NCI-H1694 (cell line): Measurements from ENCODE around the gene DHODH.

Experiments used
- DNase-seq: peaks from one replicate; lab custom pipeline; 2025; lab: John Stamatoyannopoulos, UW

DHODH gene

DNA sequence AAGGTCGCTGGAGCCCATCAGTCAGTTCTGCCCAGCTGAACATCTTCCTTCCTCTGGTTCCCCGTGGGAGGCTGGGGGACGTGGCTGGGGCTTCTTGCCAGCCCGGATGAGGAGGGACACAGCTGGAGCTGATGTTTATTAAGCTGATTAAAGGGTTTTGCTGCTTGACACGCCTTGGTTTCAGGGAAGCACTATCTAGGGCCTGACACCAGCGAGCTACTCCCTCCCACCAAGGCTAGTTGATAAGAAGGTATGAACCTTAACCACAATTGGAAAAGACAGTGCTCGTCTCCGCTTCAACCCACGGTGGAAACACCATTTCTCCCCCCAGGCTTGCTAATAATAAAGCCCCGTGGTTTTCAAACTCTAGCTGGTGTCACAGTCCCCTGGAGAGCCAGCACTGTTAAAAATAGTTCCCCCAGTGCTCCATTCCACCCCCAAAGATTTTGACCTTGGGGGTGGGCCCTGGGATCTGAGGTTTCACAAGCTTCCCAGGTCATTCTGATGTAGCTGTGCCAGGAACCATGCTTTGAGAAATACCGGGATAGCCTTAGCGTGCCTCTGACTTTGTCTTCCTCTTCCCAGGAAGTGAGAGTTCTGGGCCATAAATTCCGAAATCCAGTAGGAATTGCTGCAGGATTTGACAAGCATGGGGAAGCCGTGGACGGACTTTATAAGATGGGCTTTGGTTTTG lies 5.5 kb downstream of the DHODH start:
- no peak for DNase-seq

DNA sequence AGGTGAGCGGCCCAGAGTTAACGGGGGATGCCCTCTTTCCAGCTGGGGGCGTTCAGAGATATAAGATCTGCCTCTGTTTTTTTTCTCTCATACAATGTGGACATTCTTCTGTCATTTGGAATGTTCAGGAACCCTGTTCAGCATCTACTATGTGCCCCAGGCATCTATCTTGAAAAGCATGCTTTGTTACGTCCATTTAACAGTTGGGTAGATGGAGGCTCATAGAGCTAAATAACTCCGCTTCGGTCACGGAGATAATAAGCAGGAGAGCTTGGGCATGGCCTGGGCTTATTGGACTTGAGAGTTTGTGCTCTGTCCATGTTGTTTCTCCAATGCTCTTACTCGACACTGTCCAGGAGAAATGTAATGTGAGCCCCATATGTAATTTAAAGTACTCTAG lies 6.1 kb downstream of the DHODH start:
- no peak for DNase-seq

DNA sequence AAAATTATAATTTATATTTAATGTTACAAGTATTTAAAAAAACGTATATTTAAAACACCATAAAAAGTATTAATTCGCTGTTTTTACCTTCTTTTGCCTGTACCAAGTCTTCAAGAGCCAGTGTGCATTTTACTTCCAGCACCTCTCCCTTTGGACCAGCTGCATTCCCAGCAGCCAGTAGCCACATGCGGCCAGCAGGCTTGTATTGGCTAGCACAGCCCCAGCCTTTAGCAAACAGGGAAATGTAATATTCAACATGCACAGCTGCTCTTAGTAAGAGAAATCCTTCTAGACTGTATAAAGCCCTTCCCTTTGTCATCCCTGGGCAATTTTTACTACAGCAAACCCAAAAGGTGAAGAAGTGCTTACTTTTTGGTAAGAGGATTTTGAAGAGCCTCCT lies 6.6 kb downstream of the DHODH start:
- no peak for DNase-seq

DNA sequence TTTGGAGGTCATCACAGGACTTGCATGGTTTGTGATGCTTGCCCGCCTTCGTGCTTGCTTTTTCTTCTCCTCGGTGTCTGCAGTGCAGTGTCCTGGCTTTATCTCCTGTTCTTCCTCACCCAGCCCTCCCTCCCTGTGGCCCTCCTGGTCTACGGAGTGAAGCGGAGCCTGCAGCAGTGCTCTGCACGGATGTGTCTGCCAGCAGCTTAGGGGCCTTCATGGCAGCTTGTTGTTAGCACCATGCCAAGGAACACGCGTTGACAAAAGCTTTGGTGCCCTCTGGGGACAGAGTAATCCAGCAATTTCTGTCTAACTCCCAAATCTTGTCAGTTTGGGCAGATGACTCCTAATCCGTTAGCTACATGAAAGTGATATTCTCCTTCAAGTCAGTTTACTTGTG lies 9.9 kb downstream of the DHODH start:
- no peak for DNase-seq

DNA sequence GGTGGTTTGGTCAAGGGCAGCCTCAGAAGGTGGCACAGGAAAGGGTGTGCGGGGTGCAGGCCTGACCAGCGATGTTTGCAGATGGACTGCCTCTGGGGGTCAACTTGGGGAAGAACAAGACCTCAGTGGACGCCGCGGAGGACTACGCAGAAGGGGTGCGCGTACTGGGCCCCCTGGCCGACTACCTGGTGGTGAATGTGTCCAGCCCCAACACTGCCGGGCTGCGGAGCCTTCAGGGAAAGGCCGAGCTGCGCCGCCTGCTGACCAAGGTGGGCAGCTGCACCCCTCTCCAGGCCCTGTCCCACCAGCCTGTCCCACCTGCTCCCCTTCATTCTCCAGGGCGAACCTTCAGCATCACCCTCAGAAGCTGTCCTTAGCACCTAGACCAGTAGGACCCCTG lies 12.5 kb downstream of the DHODH start:
- no peak for DNase-seq

DNA sequence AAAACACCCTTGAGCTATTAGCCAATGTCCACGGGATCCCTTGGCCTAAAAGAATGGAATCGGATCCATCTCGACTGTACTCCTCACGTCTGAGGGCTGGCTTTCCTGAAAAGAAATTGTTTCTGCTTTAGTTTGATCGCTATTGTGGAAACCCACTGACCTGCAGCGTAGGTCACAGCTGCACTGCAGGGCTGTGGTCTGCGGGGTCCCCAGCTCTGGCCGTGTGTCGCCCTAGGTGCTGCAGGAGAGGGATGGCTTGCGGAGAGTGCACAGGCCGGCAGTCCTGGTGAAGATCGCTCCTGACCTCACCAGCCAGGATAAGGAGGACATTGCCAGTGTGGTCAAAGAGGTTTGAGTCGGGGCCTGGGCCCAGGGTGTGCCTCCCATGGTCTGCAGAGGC lies 13.6 kb downstream of the DHODH start:
- no peak for DNase-seq

DNA sequence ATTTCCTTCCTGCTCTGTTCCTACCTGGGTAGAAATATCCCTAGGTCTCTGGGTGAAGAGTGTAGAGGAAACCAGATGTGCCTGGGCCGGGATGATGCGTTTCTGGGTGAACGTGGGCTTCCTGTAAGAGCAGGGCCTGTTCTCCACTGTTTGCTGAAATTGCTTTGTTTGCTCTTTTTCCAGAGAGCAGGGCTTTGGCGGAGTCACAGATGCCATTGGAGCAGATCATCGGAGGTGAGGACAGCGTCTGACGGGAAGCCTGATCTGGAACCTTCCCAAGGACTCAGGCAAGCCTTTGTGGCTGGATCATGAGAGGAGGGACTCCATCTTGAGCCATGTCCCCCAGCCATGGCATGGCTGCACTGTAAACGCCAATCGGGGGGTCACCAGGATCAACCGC lies 15.4 kb downstream of the DHODH start:
- no peak for DNase-seq

DNA sequence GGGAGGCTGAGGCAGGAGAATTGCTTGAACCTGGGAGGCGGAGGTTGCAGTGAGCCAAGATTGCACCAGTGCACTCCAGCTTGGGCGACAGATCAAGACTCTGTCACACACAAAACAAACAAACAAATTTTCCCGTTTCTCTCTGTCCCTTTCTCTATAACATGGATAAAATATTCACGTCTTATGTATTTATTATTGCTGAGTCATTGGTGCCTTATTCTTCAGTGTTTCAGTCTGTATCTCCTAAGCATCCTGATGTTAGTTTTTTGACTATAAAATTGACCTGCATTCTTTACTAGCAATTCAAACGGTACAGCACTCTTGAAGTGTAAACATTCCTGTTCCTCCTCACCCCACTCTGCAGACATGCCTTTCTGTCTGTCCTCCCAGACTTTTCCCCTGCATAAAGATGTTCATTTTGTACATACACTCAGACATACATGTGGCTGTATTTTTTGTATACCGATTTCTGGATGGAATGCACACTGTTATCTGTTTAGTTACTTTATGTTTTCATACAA lies 16.4 kb downstream of the DHODH start:
- DNase-seq: no peak

DNA sequence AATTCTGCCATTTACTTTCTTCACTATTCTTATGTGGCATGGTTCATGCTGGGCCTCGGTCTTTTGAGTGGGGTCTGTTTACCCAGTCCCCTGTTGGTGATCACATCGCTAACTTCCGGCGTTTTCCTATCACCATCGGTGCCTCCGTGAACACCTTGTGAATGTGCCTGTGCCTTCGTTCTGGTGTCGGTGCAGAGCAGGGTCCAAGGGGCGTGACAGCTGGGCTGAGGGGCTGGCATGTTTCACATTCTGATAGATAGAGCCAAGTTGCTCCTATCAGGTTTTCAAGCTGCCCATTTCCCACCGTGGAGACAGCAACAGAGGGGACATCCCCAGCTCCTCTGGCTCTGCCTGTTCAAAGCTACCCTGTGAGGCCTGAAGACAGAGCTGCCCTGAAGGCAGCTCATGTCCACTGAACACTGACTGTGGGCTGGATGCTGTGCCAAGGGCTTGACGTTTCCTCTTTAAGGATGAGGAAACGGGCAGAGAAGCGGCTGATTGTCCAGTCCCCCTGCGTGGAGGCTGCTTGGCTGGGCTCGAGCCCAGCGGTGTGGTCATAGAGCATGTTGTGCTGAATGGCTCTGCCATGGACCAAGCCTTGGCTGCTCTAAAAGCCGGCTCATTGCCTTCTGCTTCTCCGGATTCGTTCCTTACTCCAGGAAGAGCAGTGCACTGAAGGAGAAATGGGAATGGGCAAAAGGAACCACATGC lies 17.0 kb downstream of the DHODH start:
- no peak for DNase-seq

DNA sequence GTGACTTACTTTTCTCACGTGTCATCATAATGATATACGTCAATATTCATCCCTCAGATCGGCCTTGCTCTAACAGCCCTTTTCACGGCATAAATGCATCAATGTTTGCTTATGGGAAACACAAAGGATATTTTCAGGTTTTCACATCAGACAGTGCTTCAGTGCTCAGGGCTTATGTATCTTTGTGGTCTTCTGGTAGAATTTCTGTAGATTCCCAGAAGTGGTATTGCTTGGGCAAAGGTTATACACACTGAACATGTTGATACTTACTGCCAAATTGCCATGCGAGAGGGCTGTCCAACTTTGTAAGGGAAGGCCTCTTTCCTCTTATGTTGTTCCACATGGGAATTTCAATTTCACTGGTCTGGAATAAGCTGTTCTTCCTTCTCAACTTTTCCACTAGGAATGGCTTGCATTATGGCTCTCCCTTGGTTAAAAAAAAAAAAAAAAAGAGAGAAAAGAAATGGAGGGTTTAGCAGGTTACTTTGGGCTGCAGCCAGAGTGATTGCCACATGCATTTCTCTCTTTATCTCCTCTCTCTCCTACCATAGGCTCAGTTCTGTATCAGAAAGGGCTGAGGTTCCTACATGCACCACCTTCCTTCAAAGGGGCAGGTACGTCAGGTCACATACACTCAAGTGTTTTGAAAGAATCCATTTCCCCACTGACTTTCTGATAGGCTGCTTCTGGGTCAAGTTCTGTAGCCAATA lies 19.3 kb downstream of the DHODH start:
- no peak for DNase-seq

DNA sequence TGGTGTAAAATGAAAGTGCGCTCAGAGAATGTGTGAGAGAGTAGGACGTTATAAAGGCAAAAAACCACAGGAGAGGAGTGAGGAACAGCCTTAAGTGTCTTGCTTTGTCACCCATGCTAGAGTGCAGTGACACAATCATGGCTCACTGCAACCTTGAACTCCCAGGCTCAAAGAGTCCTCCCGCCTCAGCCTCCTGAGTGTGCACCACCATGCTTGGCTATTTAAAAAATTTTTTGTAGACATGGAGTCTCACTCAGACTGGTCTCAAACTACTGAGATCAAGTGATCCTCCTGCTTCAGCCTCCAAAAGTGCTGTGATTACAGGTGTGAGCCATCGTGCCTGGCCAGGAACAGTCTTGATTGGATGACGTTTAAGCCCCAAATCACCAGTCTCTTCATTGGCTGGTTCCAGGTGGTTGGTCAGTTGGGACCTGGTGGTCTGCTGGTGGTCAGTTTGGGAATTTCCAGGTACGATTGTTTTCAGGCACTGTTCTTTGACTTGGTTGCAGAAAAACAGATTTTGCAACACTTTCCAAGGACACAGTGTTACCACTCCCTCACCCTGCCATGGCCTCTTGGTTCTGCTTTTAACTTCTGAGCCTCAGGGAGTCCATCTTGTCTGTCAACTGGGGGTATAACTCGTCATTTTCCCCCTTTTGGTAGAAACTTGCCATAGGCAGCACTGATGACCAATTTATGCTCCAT lies 21.2 kb downstream of the DHODH start:
- DNase-seq: no peak

DNA sequence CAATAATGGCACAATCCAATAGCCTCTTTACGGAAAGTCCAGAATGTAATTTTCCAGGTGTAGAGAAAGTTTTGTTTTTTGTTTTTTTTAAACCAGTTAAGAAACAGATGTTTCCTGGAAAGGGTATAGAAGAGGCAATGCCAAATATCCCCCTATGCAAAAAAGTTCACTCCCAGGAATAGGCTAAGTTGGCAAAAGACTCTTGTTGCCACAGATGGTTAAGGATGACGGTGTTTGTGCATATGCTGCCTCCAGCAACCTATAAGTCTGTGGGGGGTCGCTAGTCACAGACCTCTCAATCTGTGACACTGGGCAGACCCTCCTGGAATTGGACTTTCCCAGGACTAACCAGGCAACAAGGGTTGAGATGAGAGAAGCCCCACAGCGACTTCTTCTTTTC lies 24.9 kb downstream of the DHODH start:
- DNase-seq: no peak

DNA sequence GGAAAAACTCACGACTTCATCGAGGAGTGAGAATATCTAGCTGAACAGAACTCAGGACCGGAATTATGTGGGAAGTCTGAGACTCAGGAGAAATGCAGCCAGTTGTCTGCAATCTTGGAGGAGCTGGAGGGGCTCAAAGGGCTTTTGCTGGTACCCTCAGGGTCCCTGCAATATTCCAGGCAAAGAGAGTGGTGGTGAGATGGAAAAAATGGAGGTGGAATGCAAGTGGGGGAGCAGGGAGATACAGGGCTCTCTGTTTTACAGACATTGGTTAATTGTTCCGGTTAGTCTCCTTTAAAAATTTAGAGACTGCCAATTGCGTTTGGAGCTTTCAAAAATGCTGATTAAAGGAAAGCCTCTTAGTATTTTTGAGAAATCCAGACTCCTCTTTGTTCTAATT lies 27.6 kb downstream of the DHODH start:
- no peak for DNase-seq

DNA sequence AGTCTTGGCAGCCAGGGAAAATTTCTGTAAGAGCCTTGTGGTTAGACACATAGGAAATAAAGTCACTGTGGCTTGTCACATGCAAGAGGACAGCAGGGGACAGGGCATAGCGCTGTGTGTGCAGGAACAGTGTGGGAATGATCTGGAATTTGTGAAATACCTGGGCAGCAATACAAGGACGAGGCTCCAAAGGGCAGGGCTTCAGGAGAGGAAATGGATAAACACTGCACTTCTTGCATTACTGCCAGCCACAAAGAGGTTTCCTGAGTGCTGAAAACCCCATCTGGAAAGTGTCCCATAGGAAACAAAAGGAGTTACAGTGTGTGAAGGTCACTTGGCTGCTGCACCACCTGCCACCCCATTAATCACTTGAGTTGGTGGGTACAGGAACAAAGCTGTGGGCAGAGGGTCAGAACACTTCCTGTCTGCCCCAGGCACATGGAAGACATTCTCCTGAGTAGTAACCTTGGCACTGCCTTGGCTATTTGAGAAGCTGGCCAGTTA lies 33.7 kb downstream of the DHODH start:
- no peak for DNase-seq

DNA sequence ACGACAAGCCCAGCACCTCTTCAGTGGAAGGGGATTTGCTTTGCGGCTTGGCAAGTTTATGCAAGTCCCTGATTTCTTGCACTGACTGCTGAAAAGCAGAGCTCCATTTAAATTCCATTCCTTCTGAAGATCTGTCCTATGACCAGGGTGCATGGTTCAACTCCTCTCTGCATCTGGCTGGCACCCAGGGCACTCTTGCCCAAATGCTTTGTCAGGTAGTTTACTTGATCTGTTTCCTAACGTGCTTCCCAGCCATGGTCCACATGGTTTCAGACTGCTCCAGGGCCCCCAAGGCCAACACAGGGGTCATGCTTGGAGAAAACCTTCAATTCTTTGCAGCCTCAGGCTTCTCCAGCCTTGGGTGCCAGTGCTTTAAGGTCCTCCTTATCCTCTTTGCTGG lies 34.5 kb downstream of the DHODH start:
- no peak for DNase-seq

DNA sequence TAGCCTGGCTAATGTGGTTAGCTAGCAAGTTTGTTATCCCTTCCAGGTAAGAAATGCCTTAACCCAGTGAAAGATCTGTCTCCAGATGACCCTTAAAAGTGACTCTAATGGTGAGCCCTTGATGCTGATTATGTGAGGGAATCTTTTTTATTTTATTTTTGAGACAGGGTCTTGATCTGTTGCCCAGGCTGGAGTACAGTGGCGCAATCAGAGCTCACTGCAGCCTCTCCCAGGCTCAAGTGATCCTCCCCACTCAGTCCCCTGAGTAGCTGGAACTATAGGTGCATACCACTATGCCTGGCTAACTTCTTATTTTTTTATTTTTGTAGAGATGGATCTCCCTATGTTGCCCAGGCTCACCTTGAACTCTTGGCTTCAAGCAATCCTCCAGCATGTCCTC lies 35.0 kb downstream of the DHODH start:
- DNase-seq: no peak

DNA sequence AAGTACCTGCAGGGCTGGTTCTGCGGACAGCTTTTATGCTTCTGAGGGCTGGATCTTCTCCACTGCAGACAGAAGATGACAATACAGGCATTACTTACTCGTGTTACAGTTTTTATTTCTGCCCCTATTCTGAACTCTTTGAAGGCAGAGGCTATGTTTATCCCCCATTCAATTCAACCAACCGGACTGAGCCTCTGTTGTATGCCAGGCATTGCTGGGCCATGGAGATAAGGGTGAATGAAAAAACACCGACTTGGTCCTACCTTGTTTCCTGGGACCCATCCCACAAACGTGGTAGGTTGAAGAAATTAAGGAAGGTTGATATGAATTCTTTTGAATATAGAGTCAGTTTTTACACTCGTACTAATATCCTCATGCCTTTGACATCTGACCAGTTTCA lies 35.8 kb downstream of the DHODH start:
- no peak for DNase-seq

DNA sequence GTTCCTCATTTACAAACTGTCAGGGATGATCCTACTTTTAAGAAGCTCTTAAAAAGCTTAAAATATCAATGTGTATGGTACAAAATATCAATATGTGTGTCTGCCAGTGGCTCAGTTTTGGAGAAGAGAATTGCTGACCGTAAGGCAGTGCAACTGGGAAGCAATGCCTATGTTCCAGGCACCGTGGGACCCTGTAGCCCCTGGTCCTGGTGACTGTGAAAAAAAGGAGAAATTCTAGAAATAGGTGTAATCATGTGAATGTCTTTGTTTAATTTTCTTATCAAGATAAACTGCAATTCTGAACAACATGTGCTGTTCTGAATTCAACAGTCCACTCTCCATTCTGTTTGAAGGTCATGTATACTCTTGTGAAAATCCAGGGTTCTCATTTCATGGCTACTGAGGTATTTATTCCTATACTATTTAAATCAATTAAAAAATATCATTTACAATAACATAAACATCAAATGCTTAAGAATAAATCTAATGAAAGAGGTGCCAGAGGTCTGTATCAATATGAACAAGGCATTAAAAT lies 36.3 kb downstream of the DHODH start:
- DNase-seq: no peak

DNA sequence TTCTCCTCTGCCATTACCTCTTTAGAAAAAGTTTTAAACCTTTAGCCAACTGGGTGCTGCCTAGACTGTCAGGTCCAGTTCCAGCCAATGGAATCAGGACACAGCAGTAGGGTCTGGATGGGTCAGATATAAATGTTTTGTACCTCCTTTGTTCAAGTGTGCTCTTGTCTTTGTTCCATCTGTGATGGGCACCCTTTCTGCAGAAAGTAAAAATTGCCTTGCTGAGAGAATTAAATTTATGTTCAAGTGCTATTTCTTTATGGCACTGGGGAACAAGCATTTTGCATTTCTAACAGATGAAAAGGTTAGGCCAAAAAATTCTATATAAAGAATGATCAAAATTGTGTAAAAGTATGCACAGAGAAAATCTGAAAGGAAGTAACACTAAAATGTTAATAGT lies 40.6 kb downstream of the DHODH start:
- DNase-seq: no peak

DNA sequence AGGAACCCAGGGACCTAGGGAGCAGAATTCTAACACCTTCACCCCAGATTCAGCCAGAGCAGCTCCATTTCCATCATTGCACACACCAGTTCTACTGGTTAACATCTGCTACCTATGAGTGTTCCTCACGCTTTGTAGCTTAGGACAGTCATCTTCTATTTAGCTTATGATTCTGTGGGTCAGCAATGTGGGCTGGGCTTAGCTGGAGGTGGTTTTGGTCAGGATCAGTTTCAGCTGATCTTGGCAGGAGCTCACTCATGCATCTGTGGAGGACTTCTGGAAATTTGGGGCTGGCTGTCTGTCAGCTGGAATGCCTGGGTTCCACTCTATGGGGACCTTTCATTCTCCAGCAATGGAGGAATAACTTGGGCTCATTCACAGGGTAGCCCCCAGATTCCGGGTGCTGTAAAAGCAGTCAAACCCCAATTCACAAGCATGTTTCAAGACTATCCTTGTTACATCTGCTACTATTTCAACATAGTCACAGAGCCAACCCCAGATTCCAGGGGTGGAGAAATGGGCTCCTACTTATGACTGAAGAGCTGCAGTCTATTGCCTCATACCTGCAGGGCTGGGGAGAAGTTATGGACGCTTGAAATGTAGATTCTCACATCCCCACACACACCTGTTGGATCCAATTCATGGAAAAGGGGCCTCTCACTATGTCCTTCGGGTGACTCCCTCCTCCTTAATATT lies 42.4 kb downstream of the DHODH start:
- no peak for DNase-seq

DNA sequence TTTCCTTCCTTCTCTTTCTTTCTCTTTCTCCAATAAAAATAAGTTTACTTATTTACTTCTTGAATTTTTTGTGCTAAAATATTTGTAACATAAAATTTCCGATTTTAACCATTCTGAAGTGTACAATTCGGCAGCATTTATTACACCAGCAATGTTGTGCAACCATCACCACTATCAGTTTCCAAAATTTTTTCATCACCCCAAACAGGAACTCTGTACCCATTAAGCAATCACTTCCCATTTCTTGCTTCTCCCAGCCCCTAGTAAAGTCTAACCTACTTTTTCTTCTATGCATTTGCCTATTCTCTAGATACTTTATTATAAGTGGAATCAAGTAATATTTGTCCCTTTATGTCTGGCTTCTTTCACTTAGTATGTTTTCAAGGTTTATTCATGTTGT lies 43.3 kb downstream of the DHODH start:
- no peak for DNase-seq
